Astrocyte (in vitro differentiated cells and primary cell): ENCODE results near the gene FCER1G. TPM values are rescaled to one million over a fixed set of nuclear protein-coding genes. Genes with fewer than 3 reads are reported as not detected.
A peak's percentile ranks its signal among the peaks of the same experiment; 100 is the strongest.

ENCODE experiments used
- DNase-seq: peaks from one replicate; pipeline ENCODE4 v3.0.0-alpha.2; 2010; ENCODE audit warnings: low read depth
- FAIRE-seq: peaks from 2 replicates; lab custom pipeline; 2011; peaks lifted over from hg19 to GRCh38; lab: Jason Lieb, UNC
- H2AFZ ChIP-seq: 2 replicates; pipeline ENCODE4 v1.6.0; 2012; ENCODE audit warnings: low read depth, low read length, inconsistent platforms
- H3K27ac ChIP-seq: 2 replicates; pipeline ENCODE4 v1.5.1; 2011; ENCODE audit warnings: low read depth, low read length, inconsistent platforms
- H3K27me3 ChIP-seq: 2 replicates; pipeline ENCODE4 v1.6.0; 2011; ENCODE audit warnings: low read length, inconsistent platforms; ENCODE audit not compliant: insufficient read depth
- H3K36me3 ChIP-seq: 2 replicates; pipeline ENCODE4 v1.5.1; 2011; ENCODE audit warnings: low read length, inconsistent platforms; ENCODE audit not compliant: insufficient read depth
- H3K4me1 ChIP-seq: 2 replicates; pipeline ENCODE4 v1.5.1; 2011; ENCODE audit warnings: low read length, inconsistent platforms; ENCODE audit not compliant: insufficient read depth
- H3K4me2 ChIP-seq: 2 replicates; pipeline ENCODE4 v1.6.0; 2012; ENCODE audit warnings: low read length, inconsistent platforms
- H3K4me3 ChIP-seq: 2 replicates; pipeline ENCODE4 v1.5.1; 2011; ENCODE audit warnings: low read depth, mild to moderate bottlenecking, low read length, inconsistent platforms; ENCODE audit not compliant: insufficient read depth
- H3K79me2 ChIP-seq: 2 replicates; pipeline ENCODE4 v1.6.0; 2012; ENCODE audit warnings: mild to moderate bottlenecking, low read length, inconsistent platforms; ENCODE audit not compliant: insufficient read depth
- H3K9ac ChIP-seq: 2 replicates; pipeline ENCODE4 v1.6.0; 2012; ENCODE audit warnings: mild to moderate bottlenecking, low read length, inconsistent platforms
- H3K9me3 ChIP-seq: 2 replicates; pipeline ENCODE4 v1.5.1; 2012; ENCODE audit warnings: low read depth, mild to moderate bottlenecking, low read length, inconsistent platforms; ENCODE audit not compliant: insufficient read depth
- H4K20me1 ChIP-seq: 2 replicates; pipeline ENCODE4 v1.6.0; 2012; ENCODE audit warnings: low read length, inconsistent platforms; ENCODE audit not compliant: insufficient read depth
- H3K27ac Mint-ChIP-seq: one replicate; pipeline ENCODE4 v1.8.0; 2021; ENCODE audit warnings: mild to moderate bottlenecking, mixed read lengths; ENCODE audit not compliant: unreplicated experiment
- H3K27me3 Mint-ChIP-seq: one replicate; pipeline ENCODE4 v1.8.0; 2021; ENCODE audit warnings: low read depth, mixed read lengths; ENCODE audit not compliant: unreplicated experiment
- H3K36me3 Mint-ChIP-seq: one replicate; pipeline ENCODE4 v1.8.0; 2021; ENCODE audit warnings: low read depth, mixed read lengths; ENCODE audit not compliant: unreplicated experiment
- H3K4me1 Mint-ChIP-seq: one replicate; pipeline ENCODE4 v1.8.0; 2021; ENCODE audit warnings: low read depth, mixed read lengths; ENCODE audit not compliant: unreplicated experiment
- H3K4me3 Mint-ChIP-seq: one replicate; pipeline ENCODE4 v1.8.0; 2021; ENCODE audit warnings: mild to moderate bottlenecking, moderate library complexity, mixed read lengths; ENCODE audit not compliant: unreplicated experiment
- H3K9me3 Mint-ChIP-seq: one replicate; pipeline ENCODE4 v1.8.0; 2021; ENCODE audit warnings: mild to moderate bottlenecking, mixed read lengths; ENCODE audit not compliant: unreplicated experiment
- EZH2 ChIP-seq: IDR thresholded peaks from 2 replicates; pipeline ENCODE4 v1.6.1; 2012; ENCODE audit warnings: mild to moderate bottlenecking, low read length, inconsistent platforms; ENCODE audit not compliant: insufficient read depth
- total RNA-seq: library from RNA; stranded (reverse); gene quantifications from 2 replicates; pipeline ENCODE4 v1.2.1, GENCODE V29; 2021
- TF ChIP-seq, protein P1 (sequence below): IDR thresholded peaks from 2 replicates; pipeline ENCODE4 v1.5.1; 2011; ENCODE audit warnings: low read depth, mild to moderate bottlenecking, inconsistent platforms, low read length, moderate library complexity; ENCODE audit not compliant: insufficient read depth

FCER1G gene
- total RNA-seq, 1 donor from 2014 or later, result 0.68 TPM

DNA sequence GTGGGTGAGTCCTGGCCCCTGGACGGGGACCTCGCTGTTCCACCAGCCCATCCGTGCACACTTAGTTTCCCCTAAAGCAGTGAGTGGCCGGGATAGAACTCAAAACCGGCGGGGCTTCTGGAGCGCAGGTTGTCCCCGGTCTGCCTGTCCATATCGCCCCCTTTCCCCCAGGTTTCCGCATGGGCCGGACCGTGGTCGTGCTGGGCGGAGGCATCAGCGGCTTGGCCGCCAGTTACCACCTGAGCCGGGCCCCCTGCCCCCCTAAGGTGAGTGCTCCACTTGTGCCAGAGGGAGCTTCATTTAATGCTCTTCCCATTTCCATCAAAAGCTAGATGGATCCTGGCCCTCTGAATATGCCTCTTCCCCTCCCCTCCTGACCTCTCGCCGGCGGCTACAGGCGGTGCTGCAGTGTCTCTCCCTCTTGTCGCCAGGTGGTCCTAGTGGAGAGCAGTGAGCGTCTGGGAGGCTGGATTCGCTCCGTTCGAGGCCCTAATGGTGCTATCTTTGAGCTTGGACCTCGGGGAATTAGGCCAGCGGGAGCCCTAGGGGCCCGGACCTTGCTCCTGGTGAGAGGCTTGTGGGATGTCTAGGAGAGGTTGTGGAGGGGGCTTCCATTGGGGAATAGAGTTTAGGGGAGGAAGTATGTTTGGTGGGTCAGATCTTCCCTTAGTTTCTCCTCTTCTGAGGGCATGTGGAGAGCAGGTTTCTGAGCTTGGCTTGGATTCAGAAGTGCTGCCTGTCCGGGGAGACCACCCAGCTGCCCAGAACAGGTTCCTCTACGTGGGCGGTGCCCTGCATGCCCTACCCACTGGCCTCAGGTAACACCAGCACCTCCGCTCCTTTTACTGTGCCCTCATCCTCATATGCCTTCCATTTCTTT, 48.2 kb upstream of the FCER1G start:
- FAIRE-seq (no peak), DNase-seq (no peak)
- no peaks in the 10 kb centered on the region for H3K9me3 Mint-ChIP-seq
- Histone ChIP-seq H3K4me1 (peaks cover 14% of the 10 kb centered on the region), H3K9me3 (no peaks in the 10 kb centered on the region), H3K4me2 (peak overlapping the region; percentile 98), H4K20me1 (peaks cover 4% of the 10 kb centered on the region), H3K27ac (peak overlapping the region; percentile 83), H3K9ac (peak overlapping the region; percentile 89), H3K4me3 (peak overlapping the region; percentile 95), H3K36me3 (peaks cover 10% of the 10 kb centered on the region), H3K27me3 (no peaks in the 10 kb centered on the region), H2AFZ (peak overlapping the region; percentile 94), H3K79me2 (peaks cover 14% of the 10 kb centered on the region)
- H3K27ac Mint-ChIP-seq, result peak overlapping the region; percentile 60
- no peaks in the 10 kb centered on the region for H3K27me3 Mint-ChIP-seq
- peaks cover 12% of the 10 kb centered on the region for H3K4me1 Mint-ChIP-seq
- H3K36me3 Mint-ChIP-seq, result peaks cover 11% of the 10 kb centered on the region
- TF ChIP-seq, protein P1, sequence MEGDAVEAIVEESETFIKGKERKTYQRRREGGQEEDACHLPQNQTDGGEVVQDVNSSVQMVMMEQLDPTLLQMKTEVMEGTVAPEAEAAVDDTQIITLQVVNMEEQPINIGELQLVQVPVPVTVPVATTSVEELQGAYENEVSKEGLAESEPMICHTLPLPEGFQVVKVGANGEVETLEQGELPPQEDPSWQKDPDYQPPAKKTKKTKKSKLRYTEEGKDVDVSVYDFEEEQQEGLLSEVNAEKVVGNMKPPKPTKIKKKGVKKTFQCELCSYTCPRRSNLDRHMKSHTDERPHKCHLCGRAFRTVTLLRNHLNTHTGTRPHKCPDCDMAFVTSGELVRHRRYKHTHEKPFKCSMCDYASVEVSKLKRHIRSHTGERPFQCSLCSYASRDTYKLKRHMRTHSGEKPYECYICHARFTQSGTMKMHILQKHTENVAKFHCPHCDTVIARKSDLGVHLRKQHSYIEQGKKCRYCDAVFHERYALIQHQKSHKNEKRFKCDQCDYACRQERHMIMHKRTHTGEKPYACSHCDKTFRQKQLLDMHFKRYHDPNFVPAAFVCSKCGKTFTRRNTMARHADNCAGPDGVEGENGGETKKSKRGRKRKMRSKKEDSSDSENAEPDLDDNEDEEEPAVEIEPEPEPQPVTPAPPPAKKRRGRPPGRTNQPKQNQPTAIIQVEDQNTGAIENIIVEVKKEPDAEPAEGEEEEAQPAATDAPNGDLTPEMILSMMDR, result no peak
- H3K4me3 Mint-ChIP-seq, result peak overlapping the region; percentile 93

DNA sequence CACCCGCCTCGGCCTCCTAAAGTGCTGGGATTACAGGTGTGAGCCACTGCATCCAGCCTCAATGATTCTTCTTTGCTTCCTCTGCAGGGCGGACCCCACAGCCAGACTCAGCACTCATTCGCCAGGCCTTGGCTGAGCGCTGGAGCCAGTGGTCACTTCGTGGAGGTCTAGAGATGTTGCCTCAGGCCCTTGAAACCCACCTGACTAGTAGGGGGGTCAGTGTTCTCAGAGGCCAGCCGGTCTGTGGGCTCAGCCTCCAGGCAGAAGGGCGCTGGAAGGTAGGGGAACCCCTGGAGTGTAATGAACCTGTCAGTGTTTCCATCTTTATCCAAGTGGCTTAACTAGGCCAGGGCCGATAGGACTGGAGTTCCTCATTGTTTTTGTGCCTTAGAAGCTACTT, 46.2 kb upstream of the FCER1G start:
- Histone ChIP-seq H3K9ac (no peak overlapping the region), H3K4me2 (no peak overlapping the region), H3K27me3 (no peaks in the 10 kb centered on the region), H3K36me3 (peaks cover 17% of the 10 kb centered on the region), H2AFZ (no peak overlapping the region), H3K4me1 (peaks cover 25% of the 10 kb centered on the region), H4K20me1 (peaks cover 14% of the 10 kb centered on the region), H3K9me3 (no peaks in the 10 kb centered on the region), H3K4me3 (no peak overlapping the region), H3K27ac (no peak overlapping the region), H3K79me2 (peaks cover 10% of the 10 kb centered on the region)
- H3K27me3 Mint-ChIP-seq, result no peaks in the 10 kb centered on the region
- no peak overlapping the region for H3K27ac Mint-ChIP-seq
- no peaks in the 10 kb centered on the region for H3K9me3 Mint-ChIP-seq
- DNase-seq (no peak), FAIRE-seq (no peak)
- H3K36me3 Mint-ChIP-seq, result peaks cover 25% of the 10 kb centered on the region
- peaks cover 16% of the 10 kb centered on the region for H3K4me1 Mint-ChIP-seq
- no peak overlapping the region for H3K4me3 Mint-ChIP-seq
- TF ChIP-seq EZH2, result no peak
- TF ChIP-seq, protein P1, result no peak

DNA sequence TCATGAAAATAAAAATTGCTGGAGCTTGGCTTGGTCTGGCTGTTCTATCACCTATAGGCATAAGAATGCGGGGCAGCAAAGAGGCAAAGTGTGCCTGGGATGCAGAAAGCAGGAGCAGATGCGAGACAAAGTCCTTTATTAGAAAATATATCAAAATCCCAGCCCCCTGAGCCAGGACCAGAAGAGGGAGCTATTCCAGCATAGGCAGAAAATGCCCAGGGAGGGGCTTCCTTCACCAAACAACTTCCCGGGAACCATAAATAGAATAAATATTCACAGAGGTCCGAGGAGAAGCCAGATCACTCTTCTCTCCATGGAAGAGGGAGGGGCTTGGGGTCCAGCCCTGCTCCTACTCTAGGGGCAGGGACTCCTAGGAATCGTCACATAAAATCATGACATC, 43.9 kb upstream of the FCER1G start:
- FAIRE-seq, result no peak
- H3K36me3 Mint-ChIP-seq, result peaks cover 39% of the 10 kb centered on the region

More for the DNA sequence above, 43.9 kb upstream of the FCER1G start:
- DNase-seq, result no peak
- TF ChIP-seq, protein P1, result no peak
- no peak for TF ChIP-seq EZH2
- Histone ChIP-seq H3K4me3 (no peak overlapping the region), H3K4me2 (no peak overlapping the region), H3K79me2 (peaks cover 15% of the 10 kb centered on the region), H3K27me3 (no peaks in the 10 kb centered on the region), H3K9ac (no peak overlapping the region), H4K20me1 (peaks cover 14% of the 10 kb centered on the region), H3K4me1 (peaks cover 23% of the 10 kb centered on the region), H2AFZ (no peak overlapping the region), H3K36me3 (peaks cover 21% of the 10 kb centered on the region), H3K27ac (no peak overlapping the region), H3K9me3 (no peaks in the 10 kb centered on the region)
- Mint-ChIP-seq H3K4me1 (peaks cover 21% of the 10 kb centered on the region), H3K9me3 (no peaks in the 10 kb centered on the region), H3K4me3 (no peak overlapping the region), H3K27me3 (no peaks in the 10 kb centered on the region), H3K27ac (no peak overlapping the region)
